Neural progenitor cell (in vitro differentiated cells): ENCODE results near the gene MC1R.

Experiments
- CTCF ChIP-seq: fragments of 200-600 bp; sonication (generic); IDR thresholded peaks from 2 replicates; pipeline ENCODE4 v1.5.1; 2017; ENCODE audit warnings: antibody characterized with exemption, mild to moderate bottlenecking
- EZH2 ChIP-seq: fragments of 200-600 bp; sonication (generic); IDR thresholded peaks from 2 replicates; pipeline ENCODE4 v1.6.1; 2017; ENCODE audit warnings: antibody characterized with exemption, mild to moderate bottlenecking, moderate library complexity

DNA sequence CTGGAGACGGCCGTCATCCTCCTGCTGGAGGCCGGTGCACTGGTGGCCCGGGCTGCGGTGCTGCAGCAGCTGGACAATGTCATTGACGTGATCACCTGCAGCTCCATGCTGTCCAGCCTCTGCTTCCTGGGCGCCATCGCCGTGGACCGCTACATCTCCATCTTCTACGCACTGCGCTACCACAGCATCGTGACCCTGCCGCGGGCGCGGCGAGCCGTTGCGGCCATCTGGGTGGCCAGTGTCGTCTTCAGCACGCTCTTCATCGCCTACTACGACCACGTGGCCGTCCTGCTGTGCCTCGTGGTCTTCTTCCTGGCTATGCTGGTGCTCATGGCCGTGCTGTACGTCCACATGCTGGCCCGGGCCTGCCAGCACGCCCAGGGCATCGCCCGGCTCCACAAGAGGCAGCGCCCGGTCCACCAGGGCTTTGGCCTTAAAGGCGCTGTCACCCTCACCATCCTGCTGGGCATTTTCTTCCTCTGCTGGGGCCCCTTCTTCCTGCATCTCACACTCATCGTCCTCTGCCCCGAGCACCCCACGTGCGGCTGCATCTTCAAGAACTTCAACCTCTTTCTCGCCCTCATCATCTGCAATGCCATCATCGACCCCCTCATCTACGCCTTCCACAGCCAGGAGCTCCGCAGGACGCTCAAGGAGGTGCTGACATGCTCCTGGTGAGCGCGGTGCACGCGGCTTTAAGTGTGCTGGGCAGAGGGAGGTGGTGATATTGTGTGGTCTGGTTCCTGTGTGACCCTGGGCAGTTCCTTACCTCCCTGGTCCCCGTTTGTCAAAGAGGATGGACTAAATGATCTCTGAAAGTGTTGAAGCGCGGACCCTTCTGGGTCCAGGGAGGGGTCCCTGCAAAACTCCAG, 1.1 kb downstream of the MC1R start:
- TF ChIP-seq EZH2, result no peak
- no peak for TF ChIP-seq CTCF
